RWPE2 (cell line): Measurements from ENCODE around the gene ZNF524.

Experiments used
- ATAC-seq: fragments of 200-7000 bp; cut with Tn5 transposase; 3 replicates; pipeline ENCODE4 v1.9.1; 2021; ENCODE audit warnings: low read depth
- DNase-seq: peaks from one replicate; pipeline ENCODE4 v3.0.0-alpha.2; 2020; ENCODE audit warnings: low spot score
- H3K27ac ChIP-seq: fragments of 450-650 bp; 2 replicates; pipeline ENCODE4 v1.5.1; 2017; ENCODE audit warnings: mild to moderate bottlenecking; ENCODE audit not compliant: poor library complexity, severe bottlenecking
- H3K27me3 ChIP-seq: fragments of 250-450 bp; sonication (Bioruptor Pico); 2 replicates; pipeline ENCODE4 v1.5.1; 2021; ENCODE audit warnings: mild to moderate bottlenecking, moderate library complexity; ENCODE audit not compliant: insufficient read depth, poor library complexity, severe bottlenecking
- H3K36me3 ChIP-seq: fragments of 250-450 bp; sonication (Bioruptor Pico); 2 replicates; pipeline ENCODE4 v1.5.1; 2020; ENCODE audit warnings: low read depth, mild to moderate bottlenecking, moderate library complexity
- H3K4me1 ChIP-seq: fragments of 250-450 bp; sonication (Bioruptor Pico); 2 replicates; pipeline ENCODE4 v1.5.1; 2021; ENCODE audit warnings: mild to moderate bottlenecking, moderate library complexity; ENCODE audit not compliant: insufficient read depth, poor library complexity, severe bottlenecking
- H3K4me3 ChIP-seq: fragments of 250-450 bp; sonication (Bioruptor Pico); 2 replicates; pipeline ENCODE4 v1.5.1; 2021; ENCODE audit warnings: mild to moderate bottlenecking, moderate library complexity; ENCODE audit not compliant: severe bottlenecking
- H3K9me3 ChIP-seq: fragments of 250-450 bp; sonication (Bioruptor Pico); 2 replicates; pipeline ENCODE4 v1.5.1; 2021; ENCODE audit warnings: mild to moderate bottlenecking, moderate library complexity; ENCODE audit not compliant: severe bottlenecking
- TF ChIP-seq, protein P1 (sequence below): fragments of 450-650 bp; IDR thresholded peaks from one replicate; pipeline ENCODE4 v1.5.1; 2017; ENCODE audit warnings: mild to moderate bottlenecking, moderate library complexity; ENCODE audit not compliant: poor library complexity, severe bottlenecking

The ZNF524 gene

DNA sequence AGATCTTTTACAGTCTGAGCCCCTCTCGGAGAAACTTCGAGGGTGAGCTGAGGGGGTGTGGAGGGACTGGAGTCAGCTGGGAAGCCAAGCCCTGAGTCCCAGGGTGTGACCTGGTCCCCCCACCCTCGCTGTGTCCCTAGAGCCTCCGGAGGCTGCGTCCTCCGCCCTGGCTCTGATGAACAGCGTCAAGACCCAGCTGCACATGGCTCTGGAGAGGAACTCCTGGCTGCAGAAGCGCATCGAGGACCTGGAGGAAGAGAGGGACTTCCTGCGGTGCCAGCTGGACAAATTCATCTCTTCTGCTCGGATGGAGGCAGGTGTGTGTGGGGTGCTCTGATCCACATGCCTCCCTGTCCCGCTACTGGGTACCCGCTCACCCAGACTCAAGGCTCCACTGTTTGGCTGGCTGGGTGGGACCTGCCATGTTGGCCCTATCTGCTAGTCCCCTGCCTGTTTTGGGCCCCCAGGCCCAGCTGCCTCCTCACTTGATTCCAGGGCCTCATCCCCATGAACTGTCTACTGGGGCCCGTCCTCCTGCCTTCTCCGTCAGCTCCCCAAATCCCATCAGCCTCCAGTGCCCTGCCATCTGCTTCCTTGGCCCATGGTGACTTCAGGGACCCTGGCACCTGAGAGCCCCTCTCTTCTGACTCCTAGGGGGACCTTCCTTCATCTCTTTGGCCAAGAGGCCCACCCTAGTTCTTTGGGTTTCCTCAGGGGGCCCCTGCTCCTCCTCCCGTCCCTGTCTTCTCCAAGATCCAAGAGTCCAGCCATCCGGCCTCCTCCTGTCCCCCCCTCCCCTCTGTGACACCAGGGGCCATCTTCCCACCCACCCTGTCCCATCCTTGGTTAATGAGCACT lies 49.4 kb downstream of the ZNF524 start:
- Histone ChIP-seq H3K27ac (peak overlapping the region; percentile 66), H3K4me3 (peak overlapping the region; percentile 76), H3K27me3 (no peaks in the 10 kb centered on the region), H3K4me1 (no peaks in the 10 kb centered on the region), H3K9me3 (no peaks in the 10 kb centered on the region), H3K36me3 (peaks cover 17% of the 10 kb centered on the region)
- ATAC-seq (no peak), DNase-seq (no peak)
- TF ChIP-seq, protein P1, sequence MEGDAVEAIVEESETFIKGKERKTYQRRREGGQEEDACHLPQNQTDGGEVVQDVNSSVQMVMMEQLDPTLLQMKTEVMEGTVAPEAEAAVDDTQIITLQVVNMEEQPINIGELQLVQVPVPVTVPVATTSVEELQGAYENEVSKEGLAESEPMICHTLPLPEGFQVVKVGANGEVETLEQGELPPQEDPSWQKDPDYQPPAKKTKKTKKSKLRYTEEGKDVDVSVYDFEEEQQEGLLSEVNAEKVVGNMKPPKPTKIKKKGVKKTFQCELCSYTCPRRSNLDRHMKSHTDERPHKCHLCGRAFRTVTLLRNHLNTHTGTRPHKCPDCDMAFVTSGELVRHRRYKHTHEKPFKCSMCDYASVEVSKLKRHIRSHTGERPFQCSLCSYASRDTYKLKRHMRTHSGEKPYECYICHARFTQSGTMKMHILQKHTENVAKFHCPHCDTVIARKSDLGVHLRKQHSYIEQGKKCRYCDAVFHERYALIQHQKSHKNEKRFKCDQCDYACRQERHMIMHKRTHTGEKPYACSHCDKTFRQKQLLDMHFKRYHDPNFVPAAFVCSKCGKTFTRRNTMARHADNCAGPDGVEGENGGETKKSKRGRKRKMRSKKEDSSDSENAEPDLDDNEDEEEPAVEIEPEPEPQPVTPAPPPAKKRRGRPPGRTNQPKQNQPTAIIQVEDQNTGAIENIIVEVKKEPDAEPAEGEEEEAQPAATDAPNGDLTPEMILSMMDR = no peak

GRCh38 chr19:55650126-55650557 lies 50.1 kb downstream of the ZNF524 start:
- Histone ChIP-seq H3K27ac (no peak overlapping the region), H3K4me1 (no peaks in the 10 kb centered on the region), H3K9me3 (no peaks in the 10 kb centered on the region), H3K27me3 (no peaks in the 10 kb centered on the region), H3K4me3 (no peak overlapping the region), H3K36me3 (peaks cover 11% of the 10 kb centered on the region)
- ATAC-seq (no peak), DNase-seq (no peak)
- TF ChIP-seq, protein P1 = no peak

- ATAC-seq (no peak), DNase-seq (no peak)
- H3K27ac ChIP-seq = no peak overlapping the region
- no peaks in the 10 kb centered on the region for H3K9me3 ChIP-seq
- no peak overlapping the region for H3K4me3 ChIP-seq
- H3K4me1 ChIP-seq = no peaks in the 10 kb centered on the region
- no peaks in the 10 kb centered on the region for H3K27me3 ChIP-seq
- TF ChIP-seq, protein P1 = no peak
- peaks cover 8% of the 10 kb centered on the region for H3K36me3 ChIP-seq
These were observed 50.6 kb downstream of the ZNF524 start for GRCh38 chr19:55650602-55651230.

DNA sequence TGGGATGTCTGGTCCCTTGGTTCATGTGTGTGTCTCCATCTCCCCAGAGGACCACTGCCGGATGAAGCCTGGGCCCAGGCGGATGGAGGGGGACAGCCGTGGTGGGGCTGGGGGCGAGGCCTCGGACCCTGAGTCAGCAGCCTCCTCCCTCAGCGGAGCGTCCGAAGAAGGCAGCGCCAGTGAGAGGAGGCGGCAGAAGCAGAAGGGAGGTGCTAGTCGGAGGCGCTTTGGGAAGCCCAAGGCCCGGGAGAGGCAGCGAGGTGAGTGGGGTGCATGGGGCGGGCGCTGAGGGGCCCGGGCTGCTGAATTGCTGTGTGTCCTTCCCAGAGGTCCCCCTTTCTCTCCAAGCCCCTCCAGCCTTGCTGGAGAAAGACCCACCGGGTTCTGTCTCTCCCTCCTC lies 51.1 kb downstream of the ZNF524 start:
- Histone ChIP-seq H3K4me1 (no peaks in the 10 kb centered on the region), H3K36me3 (peaks cover 13% of the 10 kb centered on the region)

More for the DNA sequence above, 51.1 kb downstream of the ZNF524 start:
- Histone ChIP-seq H3K9me3 (no peaks in the 10 kb centered on the region), H3K27ac (no peak overlapping the region), H3K4me3 (no peak overlapping the region), H3K27me3 (no peaks in the 10 kb centered on the region)
- TF ChIP-seq, protein P1 = no peak
- ATAC-seq (no peak), DNase-seq (peak; percentile 54)
